GM13977 (cell line): ENCODE data around the gene TRIM10.

Experiments
- DNase-seq: peaks from one replicate; pipeline ENCODE4 v3.0.0; 2012; ENCODE audit warnings: low spot score
- in situ Hi-C: fragments of 300-500 bp; cut with MboI; formaldehyde crosslinking; loops from one replicate; pipeline ENCODE4 v1.12.0; 2022; ENCODE audit warnings: low sequenced_read_pairs, low pct_unique_long_range_greater_than_20kb, mixed read lengths, inconsistent platforms; ENCODE audit not compliant: unreplicated experiment
- TF ChIP-seq, protein P1 (sequence below): IDR thresholded peaks from 2 replicates; pipeline ENCODE4 v1.5.1; 2012; ENCODE audit warnings: mild to moderate bottlenecking, control low read depth; ENCODE audit not compliant: insufficient read depth; ENCODE audit errors: extremely low read depth, missing control alignments

Gene TRIM10

GRCh38 chr6:30136570-30137286, 24.3 kb downstream of the TRIM10 start:
- TF ChIP-seq, protein P1, sequence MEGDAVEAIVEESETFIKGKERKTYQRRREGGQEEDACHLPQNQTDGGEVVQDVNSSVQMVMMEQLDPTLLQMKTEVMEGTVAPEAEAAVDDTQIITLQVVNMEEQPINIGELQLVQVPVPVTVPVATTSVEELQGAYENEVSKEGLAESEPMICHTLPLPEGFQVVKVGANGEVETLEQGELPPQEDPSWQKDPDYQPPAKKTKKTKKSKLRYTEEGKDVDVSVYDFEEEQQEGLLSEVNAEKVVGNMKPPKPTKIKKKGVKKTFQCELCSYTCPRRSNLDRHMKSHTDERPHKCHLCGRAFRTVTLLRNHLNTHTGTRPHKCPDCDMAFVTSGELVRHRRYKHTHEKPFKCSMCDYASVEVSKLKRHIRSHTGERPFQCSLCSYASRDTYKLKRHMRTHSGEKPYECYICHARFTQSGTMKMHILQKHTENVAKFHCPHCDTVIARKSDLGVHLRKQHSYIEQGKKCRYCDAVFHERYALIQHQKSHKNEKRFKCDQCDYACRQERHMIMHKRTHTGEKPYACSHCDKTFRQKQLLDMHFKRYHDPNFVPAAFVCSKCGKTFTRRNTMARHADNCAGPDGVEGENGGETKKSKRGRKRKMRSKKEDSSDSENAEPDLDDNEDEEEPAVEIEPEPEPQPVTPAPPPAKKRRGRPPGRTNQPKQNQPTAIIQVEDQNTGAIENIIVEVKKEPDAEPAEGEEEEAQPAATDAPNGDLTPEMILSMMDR = no peak
- DNase-seq = no peak
- in situ Hi-C loops = no loop called here

- TF ChIP-seq, protein P1 = no peak
- no peak for DNase-seq
- in situ Hi-C loops = no loop called here
These were observed 25.3 kb downstream of the TRIM10 start, which contains the start of gene TRIM40 for GRCh38 chr6:30135757-30136156. Gene TRIM40, plus strand, starts transcription at chr6:30136140. Its CDS starts 897 bp downstream, at chr6:30137037.

- TF ChIP-seq, protein P1 = no peak
- in situ Hi-C loops = no loop called here
These were observed 25.9 kb downstream of the TRIM10 start for GRCh38 chr6:30135147-30135546.

DNA sequence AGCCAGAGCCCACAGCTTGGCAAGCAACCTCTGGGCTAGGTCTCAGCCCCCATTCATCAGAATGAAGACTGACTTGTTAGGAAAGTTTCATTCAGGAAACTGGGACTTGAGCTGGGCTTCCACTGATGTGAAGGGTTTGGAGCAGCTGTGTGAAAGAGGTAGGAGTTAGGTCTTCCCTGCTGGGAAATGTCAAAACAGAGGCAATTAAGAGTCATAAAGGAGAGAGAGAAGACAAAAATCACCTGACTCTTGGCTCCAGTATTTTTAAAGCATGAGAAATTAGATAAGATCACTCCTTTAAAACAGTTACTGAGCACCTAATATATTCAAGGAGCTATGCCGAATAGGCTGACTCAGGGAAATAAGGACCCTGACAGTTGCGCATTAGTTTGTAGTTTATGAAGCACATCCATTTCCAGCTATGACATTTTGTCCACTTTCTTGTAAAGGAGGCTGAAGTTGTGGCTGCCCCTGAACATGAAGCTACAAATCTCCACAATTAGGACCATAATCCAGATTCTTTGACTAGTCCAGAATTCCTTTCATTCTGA, 29.0 kb downstream of the TRIM10 start:
- no peak for DNase-seq
- TF ChIP-seq, protein P1 = no peak
- in situ Hi-C loops = no loop called here

More at GRCh38 chr6:30135147-30135546, 25.9 kb downstream of the TRIM10 start:
- no peak for DNase-seq

DNA sequence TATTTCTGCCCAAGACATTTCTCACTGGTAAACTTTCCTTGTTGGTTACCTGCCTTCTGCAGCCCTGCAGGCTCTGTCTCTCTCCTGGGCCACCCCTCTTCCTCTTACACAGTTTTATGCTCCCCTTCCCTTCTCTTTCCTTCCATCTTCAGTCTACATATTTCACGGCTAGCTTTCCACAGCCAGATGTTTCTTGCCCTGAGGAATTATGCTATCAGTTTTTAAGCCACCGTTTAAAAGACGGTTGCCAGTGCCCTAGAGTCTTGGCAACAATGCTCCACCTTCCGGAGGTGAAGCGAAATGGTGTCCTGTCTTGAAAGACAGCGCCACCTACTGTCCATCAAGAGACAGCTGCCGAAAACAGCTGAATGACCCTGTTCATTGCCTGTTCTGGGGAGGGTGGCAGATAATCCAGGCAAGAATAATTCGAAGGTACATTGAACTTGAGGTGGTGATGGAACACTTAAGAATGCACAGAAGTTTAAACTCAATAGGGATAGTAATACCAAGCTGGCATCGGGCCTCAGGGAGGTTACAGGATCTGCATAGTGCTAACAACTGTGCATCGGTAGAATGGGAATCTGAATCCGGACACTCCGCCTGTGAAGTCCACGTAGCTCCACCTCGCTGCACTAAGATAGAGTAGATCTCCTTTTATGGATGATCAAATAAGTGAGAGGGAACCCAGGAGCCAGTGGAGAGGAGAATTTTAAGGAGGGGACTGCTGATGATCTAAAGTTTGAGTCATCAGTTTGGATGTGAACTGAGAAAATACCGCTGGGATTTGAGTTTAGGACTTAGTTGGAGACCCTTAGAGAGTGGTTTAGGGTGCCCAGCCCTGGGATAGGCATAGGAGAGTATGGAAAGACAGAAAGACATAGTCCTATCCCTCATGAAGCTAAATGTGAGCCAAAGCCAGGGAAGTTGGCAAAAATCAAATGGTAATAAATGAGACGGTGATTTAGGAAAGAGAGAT, 29.8 kb downstream of the TRIM10 start:
- TF ChIP-seq, protein P1 = peak; percentile 99
- in situ Hi-C loops = no loop called here
- DNase-seq = peak; percentile 90

DNA sequence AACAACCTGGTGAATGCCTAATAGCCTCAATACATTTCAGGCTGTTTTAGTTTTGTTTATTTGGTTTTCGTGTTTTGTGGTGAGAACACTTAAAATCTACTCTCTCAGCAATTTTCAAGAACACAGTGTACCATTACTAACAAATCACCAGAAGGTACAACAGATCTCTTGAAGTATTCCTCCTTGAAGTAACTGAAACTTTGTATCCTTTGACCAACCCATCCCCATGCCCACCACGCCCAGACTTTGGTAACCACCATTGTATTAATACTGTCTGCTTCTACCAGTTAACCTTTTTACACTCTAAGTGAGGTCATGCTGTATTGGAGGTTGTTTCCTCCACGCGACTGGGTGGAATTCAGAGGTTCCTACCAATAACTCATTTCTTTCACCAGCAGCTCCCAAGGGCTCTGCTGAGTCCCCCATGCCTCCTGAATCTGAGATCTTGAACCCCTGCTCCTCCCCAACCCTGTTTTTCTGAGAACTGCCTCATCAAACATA, 30.8 kb downstream of the TRIM10 start:
- DNase-seq = no peak
- in situ Hi-C loops = no loop called here
- TF ChIP-seq, protein P1 = no peak
